NCI-H69 (cell line): ENCODE measurements around the gene SNRNP40.
A peak's percentile ranks its signal among the peaks of the same experiment; 100 is the strongest.
"Not testable (repeated sequence)": the region's sequence is repeated elsewhere in the genome, so short reads cannot be mapped to it uniquely, and the experiment has no call there.

Source experiments
- DNase-seq: peaks from one replicate; lab custom pipeline; 2025; lab: John Stamatoyannopoulos, UW

Gene SNRNP40

GRCh38 chr1:31296486-31297276, at the start of gene SNRNP40, which contains the start of gene ZCCHC17:
Gene SNRNP40, minus strand, starts transcription at chr1:31296788. Its CDS starts 37 bp downstream, at chr1:31296751.
Gene ZCCHC17, plus strand, starts transcription at chr1:31297032. Its CDS starts 13,067 bp downstream, at chr1:31310099.
- peak; percentile 98 for DNase-seq

DNA sequence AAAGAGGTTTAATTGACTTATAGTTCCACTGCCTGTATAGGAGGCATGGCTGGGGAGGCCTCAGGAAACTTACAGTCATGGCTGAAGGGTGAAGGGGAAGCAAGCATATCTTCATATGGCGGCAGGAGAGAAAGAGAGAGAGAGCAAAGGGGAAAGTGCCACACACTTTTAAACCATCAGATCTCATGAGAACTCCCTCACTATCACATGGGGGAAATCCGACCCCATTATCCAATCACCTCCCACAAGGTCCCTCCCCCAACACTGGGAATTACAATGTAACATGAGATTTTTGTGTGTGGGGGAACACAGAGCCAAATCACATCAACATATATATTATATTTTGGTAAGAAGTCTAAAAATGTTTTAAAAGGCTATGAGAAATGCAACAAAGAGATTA, 49.0 kb upstream of the SNRNP40 start:
- DNase-seq, result no peak

DNA sequence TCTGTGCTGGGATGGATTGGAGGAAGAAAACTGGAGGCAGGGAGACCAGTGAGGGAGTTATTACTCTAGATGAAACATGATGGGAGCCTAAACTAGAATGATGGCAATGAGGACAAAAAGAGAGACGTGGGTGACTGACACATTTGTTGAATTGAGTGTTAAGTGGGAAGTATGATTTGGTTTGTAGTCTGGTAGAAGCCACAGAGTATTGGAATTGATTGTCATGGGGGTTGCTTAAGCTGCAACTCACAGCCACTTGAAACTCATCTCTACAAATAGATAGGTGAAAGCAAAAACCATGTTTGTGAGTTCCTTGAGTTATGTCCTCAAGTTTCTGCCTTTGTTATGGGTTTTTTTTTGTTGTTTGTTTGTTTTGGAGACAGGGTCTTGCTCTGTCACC, 47.9 kb upstream of the SNRNP40 start:
- DNase-seq, result no peak

GRCh38 chr1:31336687-31337467, 40.3 kb upstream of the SNRNP40 start:
- DNase-seq, result no peak

DNA sequence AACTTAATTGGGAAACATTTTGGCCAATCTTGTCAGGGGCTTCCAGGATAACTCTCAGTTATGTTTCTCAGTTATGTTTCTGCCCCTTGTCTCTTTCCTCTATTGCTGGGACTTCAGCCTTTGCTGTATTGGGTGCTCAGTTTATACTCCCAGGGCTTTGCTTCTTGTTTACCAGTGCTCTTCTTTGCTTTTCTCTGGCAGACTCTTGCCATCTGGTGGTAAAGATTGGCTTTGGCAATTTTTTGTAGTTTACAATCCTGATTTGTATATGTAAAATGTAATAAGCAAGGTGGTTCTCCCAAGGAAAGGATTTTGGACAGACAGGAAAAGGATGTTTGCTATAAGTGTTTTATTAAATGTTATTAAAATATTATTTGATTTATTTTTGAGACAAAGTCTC, 38.4 kb upstream of the SNRNP40 start:
- DNase-seq, result peak; percentile 58

- DNase-seq, result no peak
These were observed 30.8 kb upstream of the SNRNP40 start for GRCh38 chr1:31327381-31327780.

- peak; percentile 57 for DNase-seq
These were observed 29.9 kb upstream of the SNRNP40 start for GRCh38 chr1:31326461-31326860.

DNA sequence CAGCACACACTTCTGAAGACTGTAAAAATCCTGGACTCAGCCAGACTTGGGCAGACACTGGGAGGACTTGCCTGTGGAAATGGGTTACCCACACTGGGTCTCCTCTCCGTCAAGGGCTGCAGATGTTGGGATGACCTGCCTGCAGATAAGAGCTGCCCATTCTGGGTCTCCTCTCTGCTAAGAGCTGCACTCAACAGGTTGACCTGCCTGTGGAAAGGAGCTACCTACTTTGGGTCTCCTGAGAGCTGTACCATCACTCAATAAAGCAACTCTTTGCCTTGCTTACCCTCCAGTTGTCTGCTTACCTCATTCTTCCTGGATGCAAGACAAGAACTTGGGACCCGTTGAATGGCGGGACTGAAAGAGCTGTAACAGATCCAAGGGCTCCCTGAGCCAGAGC, 28.4 kb upstream of the SNRNP40 start:
- no peak for DNase-seq

GRCh38 chr1:31324093-31324492, 27.5 kb upstream of the SNRNP40 start:
- no peak for DNase-seq

GRCh38 chr1:31318146-31318545, 21.6 kb upstream of the SNRNP40 start:
- no peak for DNase-seq

DNA sequence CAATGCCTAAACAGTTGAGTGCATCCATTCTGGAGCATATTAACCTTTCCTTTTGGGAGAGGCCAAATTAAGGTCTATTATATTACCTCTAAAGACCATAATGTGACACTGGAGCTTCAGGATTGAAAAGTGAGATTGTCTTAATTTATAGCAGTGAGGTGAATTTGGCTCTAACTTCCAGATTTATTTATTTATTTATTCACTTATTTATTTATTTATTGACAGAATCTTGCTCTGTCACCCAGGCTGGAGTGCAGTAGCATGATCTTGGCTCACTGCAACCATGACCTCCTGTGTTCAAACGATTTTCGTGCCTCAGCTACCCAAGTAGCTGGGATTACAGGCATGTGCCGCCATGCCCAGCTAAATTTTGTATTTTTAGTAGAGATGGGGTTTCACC, 19.3 kb upstream of the SNRNP40 start:
- no peak for DNase-seq

DNA sequence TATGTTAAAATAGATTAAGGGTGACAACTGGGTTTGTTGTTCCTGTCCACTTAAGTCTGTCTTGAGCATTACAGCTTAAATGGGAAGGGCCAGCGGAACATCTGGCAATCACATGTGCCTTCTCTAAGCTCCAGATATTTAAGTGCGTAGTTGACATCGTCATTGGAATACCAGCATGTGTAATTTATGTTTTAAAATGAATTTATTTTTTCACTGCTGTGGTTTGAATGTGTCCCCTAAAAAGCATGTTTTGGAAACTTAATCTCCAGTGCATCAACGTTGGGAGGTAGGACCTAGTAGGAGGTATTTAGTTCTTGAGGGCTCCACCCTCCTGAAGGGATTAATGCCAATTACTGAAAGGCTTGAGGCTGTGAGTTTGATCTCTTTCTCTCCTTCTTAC, 13.6 kb upstream of the SNRNP40 start:
- DNase-seq, result no peak

DNA sequence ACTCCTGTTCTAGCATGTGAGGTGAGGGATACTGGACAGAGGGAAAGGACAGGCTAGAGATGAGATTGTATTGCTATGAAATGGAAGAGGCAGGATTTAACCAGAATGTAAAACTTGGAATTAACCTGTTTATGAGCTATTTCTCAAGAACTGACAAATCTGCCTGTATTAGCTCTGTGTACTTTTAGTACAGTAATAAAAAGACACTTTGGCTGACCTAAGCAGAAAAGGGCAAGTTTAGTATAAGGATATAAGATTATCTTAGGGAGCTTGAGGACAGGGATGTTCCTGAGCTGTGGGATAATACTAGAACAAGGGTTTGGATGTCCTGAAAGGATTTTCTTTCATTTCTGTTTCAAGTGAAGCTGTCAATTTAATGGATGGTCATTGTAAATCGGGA, 11.4 kb upstream of the SNRNP40 start:
- DNase-seq, result no peak

- no peak for DNase-seq
These were observed 9.7 kb upstream of the SNRNP40 start for GRCh38 chr1:31306278-31306677.

- DNase-seq, result no peak
These were observed 6.3 kb upstream of the SNRNP40 start for GRCh38 chr1:31302709-31303441.

- no peak for DNase-seq
These were observed 3.6 kb upstream of the SNRNP40 start for GRCh38 chr1:31300193-31300592.

DNA sequence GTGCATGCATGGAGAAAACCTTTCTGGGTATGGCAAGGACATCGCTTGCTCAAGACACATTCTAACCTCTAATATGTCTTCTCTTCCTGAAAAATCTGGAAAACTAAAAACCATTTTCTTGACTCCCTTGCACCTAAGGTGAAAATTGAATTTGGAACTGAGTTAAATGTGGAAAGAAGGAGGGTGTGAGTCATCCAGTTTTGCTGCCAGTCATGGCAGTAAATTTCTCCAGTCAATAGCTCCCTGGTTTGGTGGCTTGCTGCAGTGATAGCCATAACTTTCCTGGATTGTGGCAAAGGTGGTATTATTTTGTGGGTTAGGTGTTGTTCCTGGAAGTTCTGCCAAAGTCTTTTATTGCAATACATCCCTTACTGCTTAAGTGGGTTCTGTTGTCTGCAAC, 2.8 kb upstream of the SNRNP40 start:
- DNase-seq, result no peak

- peak; percentile 34 for DNase-seq
These were observed 974 bp upstream of the SNRNP40 start for GRCh38 chr1:31297277-31298247.

DNA sequence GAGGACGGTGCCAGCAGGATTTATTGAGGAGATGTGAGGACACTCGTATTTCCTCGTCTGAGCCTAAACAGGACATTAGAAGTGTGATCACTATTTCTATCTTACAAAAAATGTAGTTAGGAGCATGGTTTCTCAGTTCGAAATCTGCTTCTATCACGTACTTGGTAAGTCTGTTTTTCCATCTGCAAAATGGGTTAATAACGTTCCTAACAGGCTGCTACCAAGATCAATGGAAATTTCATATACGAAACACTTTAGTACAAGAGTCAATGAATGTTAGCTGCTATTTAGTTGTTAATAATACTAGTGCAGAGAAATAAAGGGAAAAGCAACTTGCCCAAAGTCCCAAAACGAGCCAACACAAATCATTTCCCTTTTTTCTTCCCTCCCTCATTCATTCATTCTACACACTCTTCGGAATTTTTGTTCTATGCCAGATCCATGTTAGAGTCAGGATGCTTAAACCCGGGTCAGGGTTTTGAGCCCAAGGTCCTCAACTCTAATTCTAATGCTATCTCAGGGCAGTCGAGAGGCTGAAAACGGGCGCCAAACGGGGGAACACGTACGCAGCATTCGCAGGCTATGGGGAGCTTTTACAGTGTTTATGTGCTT, 608 bp downstream of the SNRNP40 start:
- DNase-seq, result no peak

DNA sequence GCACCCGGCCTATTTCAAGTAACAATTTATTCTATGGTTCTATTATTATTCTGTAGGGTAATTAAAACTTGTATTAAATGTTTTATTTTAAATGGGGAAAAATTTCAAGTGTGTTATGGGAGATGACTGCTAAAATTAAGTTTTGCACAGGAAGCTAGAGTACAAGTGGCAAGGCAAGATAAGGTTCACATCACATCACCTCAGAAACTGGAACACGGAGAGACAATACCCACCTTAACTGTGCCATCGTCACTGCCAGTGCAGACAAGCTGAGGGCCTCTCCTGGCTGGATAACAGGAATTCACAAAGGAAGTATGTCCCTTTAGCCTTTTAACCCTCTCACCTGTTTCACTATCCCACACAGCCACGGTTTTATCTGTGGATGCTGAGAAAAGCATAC, 7.6 kb downstream of the SNRNP40 start:
- no peak for DNase-seq

GRCh38 chr1:31287791-31288190, 8.8 kb downstream of the SNRNP40 start:
- not testable (repeated sequence) for DNase-seq
